Neuronal stem cell (in vitro differentiated cells): ENCODE measurements around the gene PARP1.

Experiments
- DNase-seq: peaks from one replicate; pipeline ENCODE4 v3.0.0-alpha.2; 2013; ENCODE audit warnings: low spot score
- H2AFZ ChIP-seq: one replicate; pipeline ENCODE4 v1.6.1; 2013; ENCODE audit warnings: mild to moderate bottlenecking, low read length, inconsistent platforms
- H2AK5ac ChIP-seq: 2 replicates; pipeline ENCODE4 v1.6.1; 2013; ENCODE audit warnings: low read depth, mild to moderate bottlenecking, inconsistent platforms, low read length, moderate library complexity, mixed read lengths
- H2BK120ac ChIP-seq: 2 replicates; pipeline ENCODE4 v1.6.1; 2013; ENCODE audit warnings: low read depth, mild to moderate bottlenecking, inconsistent platforms, low read length, moderate library complexity, mixed read lengths
- H2BK12ac ChIP-seq: one replicate; pipeline ENCODE4 v1.6.1; 2013; ENCODE audit warnings: low read length, inconsistent platforms
- H2BK15ac ChIP-seq: 2 replicates; pipeline ENCODE4 v1.6.1; 2013; ENCODE audit warnings: mild to moderate bottlenecking, low read length, inconsistent platforms, mixed read lengths
- H2BK5ac ChIP-seq: one replicate; pipeline ENCODE4 v1.6.1; 2013; ENCODE audit warnings: inconsistent platforms, mild to moderate bottlenecking, low read length, moderate library complexity
- H3K14ac ChIP-seq: one replicate; pipeline ENCODE4 v1.6.1; 2013; ENCODE audit warnings: low read length, inconsistent platforms
- H3K18ac ChIP-seq: 2 replicates; pipeline ENCODE4 v1.6.1; 2013; ENCODE audit warnings: low read length, inconsistent platforms
- H3K23ac ChIP-seq: 2 replicates; pipeline ENCODE4 v1.6.1; 2013; ENCODE audit warnings: low read depth, mild to moderate bottlenecking, mixed read lengths, low read length, inconsistent platforms; ENCODE audit not compliant: poor library complexity
- H3K27ac ChIP-seq: replicated peaks from 3 replicates; pipeline ENCODE4 v1.5.1; 2013; ENCODE audit warnings: low read length, inconsistent platforms
- H3K27me3 ChIP-seq, 3 experiments: 2 replicates each; pipeline ENCODE4 v1.6.1; 2013; ENCODE audit warnings: low read length in 3 of 3, mild to moderate bottlenecking in 2 of 3, inconsistent platforms in 1 of 3, low read depth in 1 of 3, mixed read lengths in 1 of 3, moderate library complexity in 1 of 3; ENCODE audit not compliant: control insufficient read depth in 3 of 3, insufficient read depth in 3 of 3
- H3K36me3 ChIP-seq, 2 donors: replicated peaks in 1 of 2; 2 replicates each; pipeline ENCODE4 v1.6.1; 2013; ENCODE audit warnings: low read length in 2 of 2; ENCODE audit not compliant: control insufficient read depth in 2 of 2, insufficient read depth in 2 of 2
- H3K4ac ChIP-seq: 2 replicates; pipeline ENCODE4 v1.6.1; 2013; ENCODE audit warnings: inconsistent platforms, mild to moderate bottlenecking, low read length, moderate library complexity
- H3K4me1 ChIP-seq, 2 donors: 1 replicate in 1 of 2; 2 replicates in 1 of 2; pipeline ENCODE4 v1.6.1; 2013; ENCODE audit warnings: low read length in 2 of 2, low read depth in 1 of 2; ENCODE audit not compliant: control insufficient read depth in 2 of 2, insufficient read depth in 1 of 2
- H3K4me2 ChIP-seq: one replicate; pipeline ENCODE4 v1.6.1; 2013; ENCODE audit warnings: mild to moderate bottlenecking, low read length, inconsistent platforms; ENCODE audit not compliant: insufficient read depth, poor library complexity, severe bottlenecking
- H3K4me3 ChIP-seq, 2 donors: 2 replicates each; pipeline ENCODE4 v1.5.1; 2013; ENCODE audit warnings: low read length in 2 of 2, mild to moderate bottlenecking in 2 of 2, inconsistent platforms in 1 of 2, moderate library complexity in 1 of 2
- H3K79me1 ChIP-seq: one replicate; pipeline ENCODE4 v1.6.1; 2013; ENCODE audit warnings: low read depth, mild to moderate bottlenecking, inconsistent platforms, low read length, moderate library complexity
- H3K9ac ChIP-seq: one replicate; pipeline ENCODE4 v1.6.1; 2013; ENCODE audit warnings: mild to moderate bottlenecking, low read depth, low read length, inconsistent platforms; ENCODE audit not compliant: poor library complexity
- H3K9me3 ChIP-seq, 2 donors: replicated peaks in 1 of 2; 2 replicates each; pipeline versions ENCODE3 to v1.6.1; 2013; ENCODE audit warnings: low read length in 2 of 2, mild to moderate bottlenecking in 2 of 2, inconsistent platforms in 1 of 2, low read depth in 1 of 2, mixed read lengths in 1 of 2, moderate library complexity in 1 of 2; ENCODE audit not compliant: control insufficient read depth in 2 of 2, insufficient read depth in 1 of 2
- H4K8ac ChIP-seq: one replicate; pipeline ENCODE4 v1.6.1; 2013; ENCODE audit warnings: low read depth, mild to moderate bottlenecking, inconsistent platforms, low read length, moderate library complexity
- H4K91ac ChIP-seq: one replicate; pipeline ENCODE4 v1.6.1; 2013; ENCODE audit warnings: low read length, low read depth, mild to moderate bottlenecking, inconsistent platforms; ENCODE audit not compliant: poor library complexity
- WGBS, 2 donors: extraction: QIAGEN DNeasy Blood & Tissue Kit; methylation state at CpG; one replicate each; pipeline ENCODE4 v1.1.7; 2013; ENCODE audit warnings: missing lambda C conversion rate in 2 of 2, mixed read lengths in 1 of 2; ENCODE audit not compliant: insufficient read length in 2 of 2, insufficient replicate concordance in 1 of 2; ENCODE audit errors: extremely low coverage in 2 of 2; 5-methylcytosine and 5-hydroxymethylcytosine counted together

PARP1 gene

DNA sequence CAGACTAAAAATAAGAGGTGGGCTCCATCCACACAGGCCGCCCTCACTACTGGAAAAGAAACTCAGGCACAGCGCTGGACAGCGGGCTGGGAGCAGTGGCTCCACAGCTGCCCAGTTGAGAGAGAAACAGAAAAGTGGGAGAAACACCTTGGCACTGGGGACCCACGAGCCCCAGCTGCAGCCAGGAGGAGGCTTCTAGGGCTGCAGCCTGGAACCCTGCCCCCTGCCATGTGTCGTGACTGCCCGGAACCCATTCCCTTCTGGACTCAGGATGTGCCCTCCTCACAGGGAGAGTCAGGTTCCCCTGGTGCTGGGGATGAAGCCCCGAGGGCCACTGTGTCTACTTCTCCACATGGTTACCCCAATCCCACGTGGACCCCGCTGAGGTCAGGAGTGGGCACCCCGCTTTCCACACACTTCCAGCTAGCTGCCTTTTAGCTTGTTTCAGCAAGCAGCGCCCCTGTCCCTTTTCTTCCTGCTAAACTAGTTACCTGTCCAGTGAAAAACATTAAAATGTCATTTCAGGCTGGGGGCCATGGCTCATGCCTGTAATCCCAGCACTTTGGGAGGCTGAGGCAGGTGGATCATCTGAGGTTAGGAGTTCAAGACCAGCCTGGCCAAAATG, 35.9 kb downstream of the PARP1 start:
- Histone ChIP-seq H3K4me3 (no peak overlapping the region), H3K14ac (no peak overlapping the region), H3K4ac (no peak overlapping the region), H2BK5ac (no peak overlapping the region), H3K36me3 (peaks cover 68 to 100% of the 10 kb centered on the region in 2 donors), H3K4me1 (no peaks in the 10 kb centered on the region), H3K9ac (no peak overlapping the region), H4K8ac (no peak overlapping the region), H3K79me1 (peaks cover 3% of the 10 kb centered on the region), H3K27me3 (no peaks in the 10 kb centered on the region), H3K23ac (no peak overlapping the region), H2BK12ac (no peak overlapping the region), H4K91ac (no peak overlapping the region), H3K4me2 (no peak overlapping the region), H3K18ac (no peak overlapping the region), H2AFZ (no peak overlapping the region), H2BK15ac (no peak overlapping the region), H2BK120ac (no peak overlapping the region), H3K27ac (no peak overlapping the region), H3K9me3 (no peaks in the 10 kb centered on the region), H2AK5ac (no peak overlapping the region)
- no CpG with 5 or more reads among the region's 11 CpGs for WGBS, 2 donors
- no peak for DNase-seq

DNA sequence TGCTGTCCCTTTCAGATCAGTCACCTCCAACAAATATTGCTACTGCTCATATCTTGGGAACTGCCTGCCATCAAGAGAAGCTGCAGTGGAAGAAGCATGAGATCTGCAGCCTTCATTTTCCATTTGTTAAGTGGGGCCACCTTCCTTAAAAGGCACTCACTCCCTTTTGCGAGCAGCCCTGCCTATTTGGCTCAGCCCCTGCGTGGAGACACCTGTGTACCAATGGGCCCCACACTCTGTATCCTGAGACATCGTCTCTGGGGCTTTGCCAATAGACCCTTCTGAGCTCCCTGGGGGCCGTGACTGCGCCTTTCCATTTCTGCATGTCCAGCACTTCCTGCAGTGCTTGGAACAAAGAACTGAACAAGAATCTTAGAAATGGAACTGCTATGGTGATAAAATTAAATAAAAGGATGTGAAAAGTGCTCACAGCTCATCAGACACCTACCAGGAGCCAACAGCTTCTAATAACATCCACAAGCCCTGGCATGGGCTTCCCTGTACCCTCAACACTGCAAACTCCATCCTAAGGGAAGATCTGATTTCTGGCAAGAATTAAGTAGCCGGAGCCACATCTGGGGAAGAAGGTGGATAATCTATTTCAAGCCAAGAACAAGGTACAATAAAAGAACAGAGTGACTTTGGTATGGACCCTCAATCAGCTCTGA, 36.7 kb downstream of the PARP1 start:
- no peak overlapping the region for H3K4me2 ChIP-seq
- peaks cover 3% of the 10 kb centered on the region for H3K79me1 ChIP-seq
- no CpG with 5 or more reads among the region's 6 CpGs for WGBS, 2 donors
- H3K4ac ChIP-seq, result no peak overlapping the region
- H4K91ac ChIP-seq, result no peak overlapping the region
- H3K36me3 ChIP-seq, result peaks cover 67 to 100% of the 10 kb centered on the region in 2 donors
- H3K27me3 ChIP-seq, result no peaks in the 10 kb centered on the region
- H3K27ac ChIP-seq, result no peak overlapping the region
- H2BK15ac ChIP-seq, result no peak overlapping the region
- no peak overlapping the region for H2AK5ac ChIP-seq
- no peak overlapping the region for H2AFZ ChIP-seq
- no peaks in the 10 kb centered on the region for H3K9me3 ChIP-seq
- DNase-seq, result no peak
- H3K4me1 ChIP-seq, result no peaks in the 10 kb centered on the region
- H3K9ac ChIP-seq, result no peak overlapping the region
- H2BK120ac ChIP-seq, result no peak overlapping the region
- H3K23ac ChIP-seq, result no peak overlapping the region
- no peak overlapping the region for H2BK5ac ChIP-seq
- H3K18ac ChIP-seq, result no peak overlapping the region
- no peak overlapping the region for H3K4me3 ChIP-seq
- no peak overlapping the region for H3K14ac ChIP-seq
- H4K8ac ChIP-seq, result no peak overlapping the region
- H2BK12ac ChIP-seq, result no peak overlapping the region

DNA sequence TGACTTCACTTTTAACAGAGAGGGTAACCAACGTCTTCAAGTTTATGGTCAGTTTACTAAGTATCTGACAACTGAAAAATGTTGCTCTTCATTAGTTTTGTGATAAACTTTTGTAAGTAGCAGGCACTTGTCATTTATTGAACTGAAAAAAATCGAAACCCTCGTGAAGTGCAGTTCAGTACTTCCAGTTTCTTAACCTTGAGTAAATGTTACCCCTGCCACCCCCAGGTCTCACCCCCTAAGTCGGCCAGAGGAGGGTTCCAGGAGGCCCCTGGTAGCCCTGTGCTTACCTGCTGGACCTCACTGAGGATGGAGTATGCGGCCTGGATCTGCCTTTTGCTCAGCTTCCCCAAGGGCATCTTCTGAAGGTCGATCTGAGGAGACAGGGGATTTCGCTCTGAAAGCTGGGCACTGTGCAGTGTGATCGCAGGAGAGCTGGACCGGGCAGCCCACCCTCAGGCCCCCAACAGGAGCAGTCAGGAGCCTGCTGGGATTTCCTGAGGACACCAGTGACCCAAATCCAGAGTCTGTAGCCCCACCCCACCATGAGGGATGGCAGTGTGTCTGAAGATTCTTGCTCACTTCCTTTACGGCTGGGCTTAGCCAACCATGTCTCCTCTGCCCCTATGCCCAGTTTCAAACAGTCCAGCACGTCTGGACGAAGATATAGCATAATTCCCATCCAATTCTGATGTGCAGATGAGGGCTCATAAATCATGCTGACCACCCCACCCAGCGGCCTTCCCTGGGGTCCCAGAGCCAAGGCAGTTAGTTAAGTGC, 37.6 kb downstream of the PARP1 start:
- H3K4me1 ChIP-seq, result no peaks in the 10 kb centered on the region
- peaks cover 3% of the 10 kb centered on the region for H3K79me1 ChIP-seq
- H4K91ac ChIP-seq, result no peak overlapping the region
- no peak overlapping the region for H2BK120ac ChIP-seq
- no peaks in the 10 kb centered on the region for H3K9me3 ChIP-seq
- H3K27me3 ChIP-seq, result no peaks in the 10 kb centered on the region
- H3K14ac ChIP-seq, result no peak overlapping the region
- no peak overlapping the region for H3K4me2 ChIP-seq
- DNase-seq, result no peak
- H3K9ac ChIP-seq, result no peak overlapping the region
- H2AFZ ChIP-seq, result no peak overlapping the region
- H3K27ac ChIP-seq, result no peak overlapping the region
- no peak overlapping the region for H2BK5ac ChIP-seq
- no peak overlapping the region for H3K4me3 ChIP-seq
- no CpG with 5 or more reads among the region's 13 CpGs for WGBS, 2 donors
- no peak overlapping the region for H3K23ac ChIP-seq
- no peak overlapping the region for H2AK5ac ChIP-seq
- H3K18ac ChIP-seq, result no peak overlapping the region
- no peak overlapping the region for H3K4ac ChIP-seq
- H2BK12ac ChIP-seq, result no peak overlapping the region
- H2BK15ac ChIP-seq, result no peak overlapping the region
- H3K36me3 ChIP-seq, result peaks cover 70 to 100% of the 10 kb centered on the region in 2 donors
- H4K8ac ChIP-seq, result no peak overlapping the region

DNA sequence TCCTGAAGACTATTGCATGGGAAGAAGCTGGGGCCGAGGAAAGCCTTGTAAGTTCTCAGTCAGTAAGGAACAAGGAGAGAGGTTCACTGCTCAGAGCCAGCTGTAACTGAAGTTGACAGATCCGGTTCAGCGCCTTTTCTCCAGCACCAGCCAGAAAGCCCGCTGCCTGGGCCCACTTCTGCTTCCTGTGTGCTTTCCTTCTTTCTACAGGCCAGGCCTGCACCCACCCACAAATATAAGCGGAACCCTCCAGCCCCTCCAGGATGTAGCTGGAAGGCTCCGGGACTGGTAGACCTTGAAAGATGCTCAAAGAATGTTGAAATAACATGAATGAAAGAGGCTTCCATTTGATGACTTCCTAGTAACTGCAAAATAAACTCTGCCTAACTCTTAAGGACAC, 38.8 kb downstream of the PARP1 start:
- peaks cover 3% of the 10 kb centered on the region for H3K79me1 ChIP-seq
- H3K4me2 ChIP-seq, result no peak overlapping the region
- H4K91ac ChIP-seq, result no peak overlapping the region
- H3K4me3 ChIP-seq, result no peak overlapping the region
- H3K4me1 ChIP-seq, result no peaks in the 10 kb centered on the region
- H3K18ac ChIP-seq, result no peak overlapping the region
- WGBS, 2 donors, result no CpG with 5 or more reads among the region's 6 CpGs
- H2AFZ ChIP-seq, result no peak overlapping the region
- H3K4ac ChIP-seq, result no peak overlapping the region
- no peak overlapping the region for H2AK5ac ChIP-seq
- no peak overlapping the region for H4K8ac ChIP-seq
- H3K9me3 ChIP-seq, result no peaks in the 10 kb centered on the region
- H3K27me3 ChIP-seq, result no peaks in the 10 kb centered on the region
- no peak for DNase-seq
- H2BK15ac ChIP-seq, result no peak overlapping the region
- no peak overlapping the region for H3K23ac ChIP-seq
- H2BK5ac ChIP-seq, result no peak overlapping the region
- no peak overlapping the region for H3K14ac ChIP-seq
- H3K27ac ChIP-seq, result no peak overlapping the region
- no peak overlapping the region for H2BK12ac ChIP-seq
- peaks cover 69 to 100% of the 10 kb centered on the region in 2 donors for H3K36me3 ChIP-seq
- H2BK120ac ChIP-seq, result no peak overlapping the region
- no peak overlapping the region for H3K9ac ChIP-seq
